ENCODE results near the gene LIPK.
"Not testable (repeated sequence)": the region's sequence is repeated elsewhere in the genome, so short reads cannot be mapped to it uniquely, and the experiment has no call there.

- not testable (repeated sequence) for TF ChIP-seq POLR2A, CTCF (IDR thresholded peaks at IDR 0.05)
These were observed 3.3 kb downstream of the LIPK start for GRCh38 chr10:88709361-88709760.
